ENCODE measurements around the gene KDM5C.

The KDM5C gene

GRCh38 chrX:53224860-53225797 lies at the start of gene KDM5C:
KDM5C (minus strand) TSS chrX:53225207; CDS start chrX:53224889, 318 bp downstream.
- in situ Hi-C loops (cut with MboI; ENCODE audit: low sequenced_read_pairs): no loop called here

DNA sequence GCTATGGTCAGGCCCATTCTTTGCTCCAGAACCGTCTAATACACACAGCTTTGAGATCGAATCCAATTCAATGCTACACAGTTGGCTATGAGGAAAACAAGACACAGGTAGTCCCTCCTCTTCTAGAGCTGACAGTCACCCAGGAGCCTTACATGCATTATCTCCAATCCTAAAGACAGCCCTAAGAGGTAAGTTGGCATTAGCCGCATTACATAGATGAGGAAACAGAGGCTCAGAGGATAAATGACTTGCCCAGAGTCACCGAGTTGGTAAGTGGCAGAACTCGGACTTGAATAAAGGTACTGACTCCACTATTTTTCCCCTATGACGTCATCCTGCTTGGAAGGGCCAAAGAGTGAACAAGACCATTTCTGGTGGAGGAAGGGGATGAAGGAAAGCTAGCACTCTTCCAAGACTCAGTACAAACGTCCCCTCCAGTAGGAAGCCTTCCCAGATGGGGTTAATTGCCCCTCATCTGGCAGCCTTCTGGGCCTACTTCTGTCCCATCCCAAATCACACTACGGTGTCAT lies 47.9 kb upstream of the KDM5C start:
- in situ Hi-C loops (cut with MboI; ENCODE audit: low sequenced_read_pairs): no loop called here

DNA sequence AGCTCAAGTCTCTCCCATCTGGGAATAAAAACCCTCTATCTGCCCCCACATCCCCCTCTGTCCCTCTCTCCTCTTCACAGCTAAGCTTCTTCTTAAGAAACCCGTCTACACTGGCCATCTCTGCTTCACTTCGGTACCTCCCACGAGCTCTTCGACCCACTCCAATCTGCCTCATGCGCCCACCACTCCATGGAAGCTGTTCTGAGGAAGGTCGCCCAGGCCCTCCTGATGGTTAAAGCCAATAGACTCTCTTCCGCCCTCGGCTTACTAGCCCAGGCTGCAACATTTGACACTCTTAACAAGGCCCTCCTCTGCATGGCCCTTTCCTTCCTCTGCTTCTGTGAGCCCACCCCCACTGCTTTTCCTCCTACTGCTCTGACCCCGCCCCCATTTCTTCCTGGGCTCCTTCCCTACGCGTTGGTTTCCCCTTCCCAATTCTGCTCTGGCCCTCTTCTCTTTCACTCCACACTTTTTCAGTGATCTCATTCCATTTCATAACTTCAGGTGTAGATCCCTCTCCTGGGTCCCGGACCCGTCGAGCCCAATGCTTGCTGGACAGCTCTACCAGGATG lies 44.6 kb upstream of the KDM5C start:
- in situ Hi-C loops (cut with MboI; ENCODE audit: low sequenced_read_pairs): no loop called here

GRCh38 chrX:53268173-53268572 lies 43.2 kb upstream of the KDM5C start:
- in situ Hi-C loops (cut with MboI; ENCODE audit: low sequenced_read_pairs): no loop called here

- in situ Hi-C loops (cut with MboI; ENCODE audit: low sequenced_read_pairs): no loop called here
Measured at GRCh38 chrX:53266914-53267313, 41.9 kb upstream of the KDM5C start.

GRCh38 chrX:53265771-53266574 lies 41.0 kb upstream of the KDM5C start:
- in situ Hi-C loops (cut with MboI; ENCODE audit: low sequenced_read_pairs): no loop called here

- in situ Hi-C loops (cut with MboI; ENCODE audit: low sequenced_read_pairs): no loop called here
Measured at GRCh38 chrX:53263597-53264094, 38.6 kb upstream of the KDM5C start.

DNA sequence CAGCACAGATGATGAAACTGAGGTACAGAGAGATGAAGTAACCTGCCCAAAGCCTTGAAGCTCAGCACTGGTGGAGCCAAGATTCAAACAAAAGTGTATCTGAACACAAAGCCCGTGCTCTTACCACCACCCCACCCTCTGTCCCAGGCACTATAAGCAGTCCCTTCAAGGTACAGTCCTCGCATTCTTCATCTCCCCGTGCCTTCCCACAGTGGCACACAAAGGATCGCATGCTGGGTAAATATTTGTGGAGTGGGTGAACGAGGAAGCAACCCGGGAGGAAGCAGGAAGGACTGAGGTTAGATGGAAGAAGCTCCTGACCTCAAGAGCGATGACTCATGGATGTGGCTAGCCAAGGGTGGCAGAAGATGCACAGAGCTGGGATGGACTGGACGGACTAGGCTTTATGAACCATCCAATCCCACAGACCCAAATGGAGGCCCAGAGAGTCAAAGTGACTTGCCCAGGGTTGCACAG lies 37.9 kb upstream of the KDM5C start:
- in situ Hi-C loops (cut with MboI; ENCODE audit: low sequenced_read_pairs): no loop called here

DNA sequence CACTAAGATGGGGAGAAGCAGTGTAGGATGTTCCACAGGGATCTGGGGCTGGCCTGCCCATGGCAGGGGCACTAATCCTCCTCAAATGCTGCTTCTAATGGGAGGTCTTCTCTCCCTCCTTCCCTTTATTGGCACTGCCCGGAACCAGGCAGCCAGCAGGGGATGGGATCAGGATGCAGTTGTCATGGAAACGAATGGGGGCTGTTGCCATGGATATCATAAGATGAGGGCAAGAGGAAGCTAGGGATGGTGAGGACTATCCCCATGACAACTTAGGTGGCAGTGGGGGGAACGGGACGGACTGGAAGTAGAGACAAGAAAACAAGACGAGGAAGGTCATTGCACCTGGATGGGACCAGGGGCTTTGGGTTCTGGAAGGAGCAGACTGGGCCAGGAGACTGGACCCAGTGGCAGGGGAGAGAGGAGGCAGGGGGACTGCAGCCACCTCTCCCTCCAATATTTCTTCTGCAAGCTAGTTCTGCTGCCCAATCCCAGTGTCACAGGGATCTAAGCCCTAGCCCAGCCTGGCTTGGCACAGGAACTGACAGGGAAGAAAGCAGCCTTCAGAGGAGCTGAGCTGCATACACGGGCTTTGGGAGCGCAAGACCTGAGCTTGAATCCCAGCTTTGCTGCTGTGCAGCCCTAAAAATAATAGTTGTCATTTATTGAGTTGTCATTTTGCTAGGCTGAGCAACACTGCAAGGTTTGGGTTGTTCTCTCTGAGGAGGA lies 37.3 kb upstream of the KDM5C start:
- in situ Hi-C loops (cut with MboI; ENCODE audit: low sequenced_read_pairs): no loop called here

DNA sequence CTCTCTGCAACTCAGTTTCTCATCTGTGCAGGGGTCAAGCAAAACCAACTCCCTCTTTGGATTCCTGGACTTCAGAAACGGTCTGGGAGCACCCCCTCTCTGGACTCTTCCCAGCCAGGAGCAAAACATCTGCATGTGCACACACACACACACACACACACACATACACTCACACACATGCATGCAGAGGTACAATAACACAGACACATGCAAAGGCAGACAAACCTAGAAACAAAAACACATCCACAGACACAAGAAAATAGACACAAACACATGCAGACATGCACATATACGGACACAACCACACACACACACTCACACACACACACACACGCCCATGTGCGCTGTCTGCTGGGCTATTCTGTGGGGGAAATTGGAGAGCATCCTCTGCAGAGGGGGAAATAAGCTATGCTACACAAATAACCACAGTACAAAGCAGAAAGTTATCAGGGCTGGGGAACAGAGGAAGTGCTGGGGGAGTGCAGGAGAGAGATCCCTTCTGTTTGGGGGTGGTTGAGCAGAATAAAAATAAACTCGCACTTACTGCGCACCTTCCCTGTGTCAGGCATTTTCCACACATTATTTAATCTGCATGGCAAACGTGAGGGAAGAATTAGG lies 36.5 kb upstream of the KDM5C start:
- in situ Hi-C loops (cut with MboI; ENCODE audit: low sequenced_read_pairs): no loop called here

DNA sequence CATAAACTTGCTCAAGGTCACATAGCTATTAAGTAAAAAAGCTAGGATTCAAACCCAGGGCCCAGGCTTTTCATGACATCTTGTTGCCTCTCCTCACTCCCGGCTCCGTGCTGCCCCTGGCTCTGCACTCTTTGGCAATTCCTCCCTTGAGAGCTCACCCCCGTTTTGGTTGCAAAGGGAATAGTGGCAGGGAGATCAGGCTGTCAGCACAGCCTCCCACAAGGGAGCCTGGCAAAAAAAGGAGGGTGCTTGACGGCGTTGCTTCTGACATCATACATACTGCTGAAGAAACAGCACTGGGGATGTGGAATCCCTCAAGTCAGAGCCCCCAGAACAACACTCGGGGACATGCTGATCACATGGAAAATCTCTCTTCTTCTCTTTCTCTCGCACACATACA lies 35.8 kb upstream of the KDM5C start:
- in situ Hi-C loops (cut with MboI; ENCODE audit: low sequenced_read_pairs): no loop called here

DNA sequence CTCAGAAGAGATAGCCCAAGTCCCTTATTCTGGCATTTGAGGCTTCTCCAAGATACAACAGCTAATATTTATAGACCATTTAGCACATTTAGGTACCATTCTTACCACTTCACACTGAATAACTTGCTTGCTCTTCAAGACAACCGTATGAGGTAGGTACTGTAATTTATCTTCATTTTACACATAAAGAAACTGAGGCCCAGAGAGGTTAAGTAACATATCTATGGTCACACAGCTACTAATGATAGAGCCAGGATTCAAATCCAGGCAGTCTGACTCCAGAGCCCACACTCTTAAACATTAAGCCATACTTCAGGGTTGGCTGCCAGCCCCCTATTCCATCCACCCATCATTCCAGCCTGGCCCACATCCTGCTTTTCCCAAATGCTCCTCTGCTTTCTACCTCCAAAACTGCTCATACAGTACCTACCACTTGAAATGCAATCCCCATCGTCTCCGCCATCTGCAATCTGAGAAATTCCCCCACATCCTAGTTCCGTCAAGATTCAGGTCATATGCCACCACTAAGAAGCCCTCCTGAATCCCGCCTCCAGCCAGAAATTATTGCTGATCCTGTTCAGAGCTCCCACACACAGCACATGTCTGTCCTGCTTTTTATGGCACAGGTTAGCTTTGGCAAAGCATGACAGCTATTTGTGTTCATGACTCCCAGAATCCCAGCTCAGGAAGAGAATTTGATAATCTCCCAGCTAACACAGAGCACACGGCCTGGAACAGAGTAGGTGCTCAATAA lies 32.8 kb upstream of the KDM5C start:
- in situ Hi-C loops (cut with MboI; ENCODE audit: low sequenced_read_pairs): no loop called here

DNA sequence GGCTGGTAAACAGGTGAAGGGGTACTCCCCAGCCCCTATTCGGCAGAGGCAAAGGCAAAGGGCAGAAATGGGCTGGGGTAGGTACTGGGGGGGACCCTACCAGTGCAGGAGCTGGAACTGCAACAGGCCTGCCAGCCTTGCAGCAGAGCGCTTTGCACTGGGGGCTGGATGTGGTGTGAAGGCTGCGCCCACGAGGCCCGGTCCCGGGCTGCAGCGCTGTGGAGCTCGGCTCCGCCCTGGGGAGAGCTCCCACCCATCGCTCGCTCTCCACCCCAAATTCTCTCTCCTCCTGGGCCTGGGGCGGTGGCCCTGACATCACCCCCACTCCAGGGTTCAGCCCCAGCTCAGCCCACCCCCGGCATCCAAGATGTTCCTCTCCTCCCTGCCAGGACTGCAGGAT lies 32.2 kb upstream of the KDM5C start:
- in situ Hi-C loops (cut with MboI; ENCODE audit: low sequenced_read_pairs): no loop called here

- in situ Hi-C loops (cut with MboI; ENCODE audit: low sequenced_read_pairs): no loop called here
Measured at GRCh38 chrX:53256446-53257041, 31.5 kb upstream of the KDM5C start.

DNA sequence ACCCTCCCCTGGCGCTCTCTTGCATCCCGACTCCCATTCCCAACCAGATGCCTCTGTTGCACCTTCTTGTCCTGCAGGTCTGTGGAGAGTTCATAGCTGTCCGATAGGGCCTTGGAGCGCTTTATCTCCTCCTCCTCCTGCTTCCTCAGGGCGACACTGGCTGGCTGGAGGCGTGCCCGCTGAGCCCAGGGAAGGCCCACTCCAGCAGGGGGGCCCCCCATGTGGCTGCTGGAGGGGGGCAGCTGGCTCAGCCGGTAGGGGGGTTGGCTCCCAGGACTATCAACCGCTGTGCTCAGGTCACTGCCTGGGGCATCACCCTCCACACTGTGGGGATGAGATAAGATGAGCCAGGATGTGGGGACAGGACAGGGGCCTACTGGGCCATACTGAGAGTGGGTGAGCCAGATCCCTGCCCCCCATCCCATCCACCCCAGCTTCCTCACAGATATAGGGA lies 30.8 kb upstream of the KDM5C start:
- in situ Hi-C loops (cut with MboI; ENCODE audit: low sequenced_read_pairs): no loop called here

DNA sequence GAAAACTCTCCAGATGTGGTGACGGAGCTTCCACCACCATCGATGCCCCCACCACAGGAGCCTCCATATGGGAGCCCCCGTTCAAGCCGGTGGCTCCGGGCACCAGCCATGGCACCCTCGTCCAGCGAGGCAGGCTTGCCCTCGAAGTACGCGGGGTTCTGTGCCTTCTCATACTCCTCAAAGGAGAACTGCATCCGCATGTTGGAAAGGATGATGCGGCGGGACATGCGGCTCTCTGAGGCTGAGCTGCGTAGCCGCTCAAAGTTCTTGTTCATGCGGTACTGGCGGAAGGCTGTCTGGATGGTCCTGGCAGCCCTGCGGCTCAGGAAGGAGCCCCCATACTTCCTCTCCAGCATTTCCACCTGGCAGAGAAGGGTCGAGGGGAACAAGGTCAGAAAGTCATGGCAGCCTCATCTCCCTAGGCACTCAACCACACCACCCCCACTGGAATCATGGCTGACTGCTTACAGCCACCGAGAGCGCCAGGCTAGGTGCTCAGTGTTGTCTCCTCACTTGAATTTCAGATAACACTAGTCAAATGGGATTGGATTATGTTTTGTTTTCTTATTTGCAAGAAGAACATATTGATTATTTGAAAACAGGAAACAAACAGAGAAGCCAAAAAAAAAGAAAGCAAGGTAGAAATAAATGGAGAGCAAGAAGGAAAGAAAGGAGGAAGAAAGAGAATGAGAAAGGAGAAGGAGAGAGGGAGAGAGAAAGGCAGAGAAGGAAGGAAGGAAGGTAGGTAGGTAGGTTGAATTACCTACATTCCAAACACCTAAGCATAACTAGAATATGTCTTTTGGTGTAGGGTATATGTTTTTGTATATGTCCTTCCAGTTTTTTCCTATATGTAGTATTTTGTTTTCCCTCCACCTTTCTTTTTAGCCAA lies 29.8 kb upstream of the KDM5C start:
- in situ Hi-C loops (cut with MboI; ENCODE audit: low sequenced_read_pairs): no loop called here

DNA sequence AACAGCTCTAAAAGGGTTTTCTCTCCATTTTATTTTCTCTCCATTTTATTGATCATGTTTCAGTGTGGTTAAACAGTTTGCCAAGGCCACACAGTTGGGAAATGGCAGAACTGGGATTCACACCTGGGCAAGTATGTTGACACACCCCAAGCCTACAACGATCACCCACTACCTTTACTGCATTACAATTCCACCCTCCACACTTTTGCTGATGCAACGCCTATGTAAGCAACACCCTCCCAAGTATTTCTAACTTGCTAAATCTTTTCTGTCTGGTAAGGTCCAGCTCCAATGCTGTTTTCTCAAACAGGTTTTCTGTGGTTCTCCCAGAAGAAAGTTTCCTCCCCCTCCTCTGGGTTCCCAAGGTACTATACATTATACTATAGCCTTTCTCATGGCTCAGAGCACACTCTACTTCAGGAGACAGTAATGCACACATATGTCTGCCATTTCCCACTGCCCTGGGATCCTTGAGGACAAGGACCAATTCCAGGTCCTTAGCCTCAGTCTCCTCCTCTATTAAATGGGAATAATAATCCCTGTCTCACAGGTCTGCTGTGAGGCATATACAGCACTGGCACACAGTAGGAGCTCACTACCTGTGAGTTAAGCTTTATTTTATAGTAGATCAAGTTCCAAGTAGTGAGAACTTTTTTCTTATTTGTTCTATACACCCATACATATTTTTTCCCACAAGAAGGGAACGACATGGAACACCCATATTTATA lies 28.4 kb upstream of the KDM5C start:
- in situ Hi-C loops (cut with MboI; ENCODE audit: low sequenced_read_pairs): no loop called here

Measured in hTERT RPE-1 (cell line).